H9 (cell line): ENCODE data around the gene IGIP. TPM values are rescaled to one million over a fixed set of nuclear protein-coding genes. Genes with fewer than 3 reads are reported as not detected.
A peak's percentile ranks its signal among the peaks of the same experiment; 100 is the strongest.

ENCODE experiments used
- DNase-seq: peaks from one replicate; pipeline ENCODE4 v3.0.0-alpha.2; 2017
- H2AFZ ChIP-seq: one replicate; pipeline ENCODE4 v1.6.1; 2013; ENCODE audit warnings: mild to moderate bottlenecking, low read length, control low read depth, moderate library complexity
- H2AK5ac ChIP-seq: 2 replicates; pipeline ENCODE4 v1.6.1; 2013; ENCODE audit warnings: low read length, control low read depth, mixed read lengths; ENCODE audit not compliant: insufficient read length
- H2BK120ac ChIP-seq: one replicate; pipeline ENCODE4 v1.6.1; 2013; ENCODE audit warnings: low read depth, mild to moderate bottlenecking, low read length, control low read depth, inconsistent platforms; ENCODE audit not compliant: poor library complexity, severe bottlenecking
- H2BK12ac ChIP-seq: 2 replicates; pipeline ENCODE4 v1.6.1; 2013; ENCODE audit warnings: low read length, control low read depth, mixed read lengths, low read depth; ENCODE audit not compliant: insufficient read length
- H2BK15ac ChIP-seq: 2 replicates; pipeline ENCODE4 v1.6.1; 2013; ENCODE audit warnings: low read depth, low read length, control low read depth
- H2BK20ac ChIP-seq: one replicate; pipeline ENCODE4 v1.6.1; 2013; ENCODE audit warnings: low read depth, mild to moderate bottlenecking, low read length, control low read depth, inconsistent platforms; ENCODE audit not compliant: poor library complexity, severe bottlenecking
- H2BK5ac ChIP-seq: 2 replicates; pipeline ENCODE4 v1.6.1; 2013; ENCODE audit warnings: low read length, control low read depth, mixed read lengths; ENCODE audit not compliant: insufficient read length
- H3K14ac ChIP-seq: 2 replicates; pipeline ENCODE4 v1.6.1; 2013; ENCODE audit warnings: low read length, control low read depth; ENCODE audit not compliant: insufficient read depth
- H3K18ac ChIP-seq: 2 replicates; pipeline ENCODE4 v1.6.1; 2013; ENCODE audit warnings: low read depth, mild to moderate bottlenecking, mixed read lengths, low read length, control low read depth; ENCODE audit not compliant: insufficient read length
- H3K23ac ChIP-seq: 2 replicates; pipeline ENCODE4 v1.6.1; 2013; ENCODE audit warnings: low read length, control low read depth, mixed read lengths, low read depth; ENCODE audit not compliant: insufficient read length
- H3K23me2 ChIP-seq: 2 replicates; pipeline ENCODE4 v1.6.1; 2013; ENCODE audit warnings: low read depth, mild to moderate bottlenecking, mixed read lengths, low read length, control low read depth; ENCODE audit not compliant: insufficient read length, poor library complexity, severe bottlenecking
- H3K27ac ChIP-seq: 2 replicates; pipeline ENCODE4 v1.5.1; 2013; ENCODE audit warnings: low read length, control low read depth, mixed read lengths, low read depth; ENCODE audit not compliant: insufficient read length
- H3K27me3 ChIP-seq: 2 replicates; pipeline ENCODE4 v1.6.1; 2013; ENCODE audit warnings: low read length, control low read depth, inconsistent platforms; ENCODE audit not compliant: insufficient read depth
- H3K4ac ChIP-seq: 2 replicates; pipeline ENCODE4 v1.6.1; 2013; ENCODE audit warnings: low read depth, mild to moderate bottlenecking, control low read depth, inconsistent platforms, low read length, moderate library complexity
- H3K4me1 ChIP-seq: 2 replicates; pipeline ENCODE4 v1.6.1; 2013; ENCODE audit warnings: low read length, control low read depth, inconsistent platforms; ENCODE audit not compliant: insufficient read depth
- H3K4me2 ChIP-seq: 2 replicates; pipeline ENCODE4 v1.6.1; 2013; ENCODE audit warnings: low read length, control low read depth, mixed read lengths; ENCODE audit not compliant: insufficient read length, insufficient read depth
- H3K56ac ChIP-seq: 2 replicates; pipeline ENCODE4 v1.6.1; 2013; ENCODE audit warnings: low read depth, mild to moderate bottlenecking, mixed read lengths, low read length, control low read depth; ENCODE audit not compliant: insufficient read length
- H3K79me1 ChIP-seq: 2 replicates; pipeline ENCODE4 v1.6.1; 2013; ENCODE audit warnings: low read depth, mild to moderate bottlenecking, moderate library complexity, low read length, control low read depth, inconsistent platforms; ENCODE audit not compliant: insufficient read depth, poor library complexity, severe bottlenecking
- H3K79me2 ChIP-seq: 2 replicates; pipeline ENCODE4 v1.6.1; 2013; ENCODE audit warnings: low read length, control low read depth, inconsistent platforms; ENCODE audit not compliant: insufficient read depth
- H3K9ac ChIP-seq: 2 replicates; pipeline ENCODE4 v1.6.1; 2013; ENCODE audit warnings: low read length, control low read depth, mixed read lengths; ENCODE audit not compliant: insufficient read length; ENCODE audit errors: extremely low read depth
- H3K9me3 ChIP-seq: one replicate; pipeline ENCODE4 v1.6.1; 2013; ENCODE audit warnings: low read depth, low read length, inconsistent platforms; ENCODE audit not compliant: control insufficient read depth
- H3T11ph ChIP-seq: one replicate; pipeline ENCODE4 v1.6.1; 2013; ENCODE audit warnings: mild to moderate bottlenecking, low read length, control low read depth, inconsistent platforms
- H4K20me1 ChIP-seq: one replicate; pipeline ENCODE4 v1.6.1; 2013; ENCODE audit not compliant: control insufficient read depth, insufficient read length, insufficient read depth
- H4K5ac ChIP-seq: 2 replicates; pipeline ENCODE4 v1.6.1; 2013; ENCODE audit warnings: low read depth, mild to moderate bottlenecking, mixed read lengths, low read length, control low read depth; ENCODE audit not compliant: insufficient read length
- H4K8ac ChIP-seq: replicated peaks from 2 replicates; pipeline ENCODE4 v1.6.1; 2013; ENCODE audit warnings: low read length, control low read depth, mixed read lengths, low read depth; ENCODE audit not compliant: insufficient read length
- H4K91ac ChIP-seq: 2 replicates; pipeline ENCODE4 v1.6.1; 2013; ENCODE audit warnings: low read depth, mild to moderate bottlenecking, moderate library complexity, mixed read lengths, low read length, control low read depth; ENCODE audit not compliant: insufficient read length
- H3K27ac Mint-ChIP-seq, 3 experiments: 2 replicates in 2 of 3; 3 replicates in 1 of 3; pipeline ENCODE4 v1.8.0; 2020 to 2021; ENCODE audit warnings: mixed read lengths in 3 of 3, mild to moderate bottlenecking in 1 of 3, moderate library complexity in 1 of 3
- H3K27me3 Mint-ChIP-seq: 2 replicates; pipeline ENCODE4 v1.8.0; 2021; ENCODE audit warnings: low read depth, mild to moderate bottlenecking, moderate library complexity, mixed read lengths
- H3K36me3 Mint-ChIP-seq, 3 experiments: 2 replicates in 2 of 3; 3 replicates in 1 of 3; pipeline ENCODE4 v1.8.0; 2020 to 2021; ENCODE audit warnings: low read depth in 3 of 3, mixed read lengths in 3 of 3; ENCODE audit not compliant: insufficient read depth in 1 of 3
- H3K4me1 Mint-ChIP-seq, 2 experiments: 2 replicates each; pipeline ENCODE4 v1.8.0; 2020; ENCODE audit warnings: mixed read lengths in 2 of 2
- H3K4me3 Mint-ChIP-seq, 2 experiments: 2 replicates in 1 of 2; 3 replicates in 1 of 2; pipeline ENCODE4 v1.8.0; 2020 to 2021; ENCODE audit warnings: mild to moderate bottlenecking in 2 of 2, mixed read lengths in 2 of 2, moderate library complexity in 1 of 2
- H3K9me3 Mint-ChIP-seq, 2 experiments: 2 replicates in 1 of 2; 3 replicates in 1 of 2; pipeline ENCODE4 v1.8.0; 2020; ENCODE audit warnings: mild to moderate bottlenecking in 2 of 2, mixed read lengths in 2 of 2, moderate library complexity in 1 of 2
- WGBS: extraction: QIAGEN DNeasy Blood & Tissue Kit; methylation state at CpG from one replicate; pipeline ENCODE4 v1.1.7; 2013; ENCODE audit warnings: missing lambda C conversion rate, low lambda C conversion rate, mixed read lengths; ENCODE audit not compliant: insufficient read length; ENCODE audit errors: extremely low coverage; 5-methylcytosine and 5-hydroxymethylcytosine counted together
- total RNA-seq: library from RNA; stranded (reverse); gene quantifications from 2 replicates; pipeline ENCODE4 v1.2.1, GENCODE V29; 2021
- TF ChIP-seq, protein P1 (sequence below): fragments of 200-600 bp; sonication (generic); conservative IDR thresholded peaks from 3 replicates; pipeline ENCODE4 v1.8.0; 2021; ENCODE audit warnings: antibody characterized with exemption, mild to moderate bottlenecking

The IGIP gene
- total RNA-seq, 1 experiment from 2014 or later: 0.52 TPM

DNA sequence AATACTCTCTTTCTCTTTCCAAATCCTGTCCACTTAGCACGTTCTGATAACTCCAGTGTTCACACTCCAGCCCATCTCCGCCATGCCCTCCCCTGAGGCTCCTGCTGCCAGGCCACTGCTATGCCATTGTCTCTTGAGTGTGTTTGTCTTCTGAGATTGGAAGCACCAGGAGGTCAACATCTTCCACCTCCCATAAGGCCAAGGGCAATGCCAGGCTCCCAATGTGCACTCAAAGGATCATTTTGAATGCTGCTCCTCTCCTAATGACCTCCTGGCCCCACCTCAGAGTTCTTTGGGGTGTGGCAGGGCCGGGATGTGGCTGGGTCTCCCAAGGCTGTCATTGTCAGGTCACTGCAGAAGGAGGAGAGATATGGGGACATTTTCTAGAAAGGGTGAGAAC, 19.5 kb downstream of the IGIP start:
- no peaks in the 10 kb centered on the region for H3K36me3 Mint-ChIP-seq
- Histone ChIP-seq H2AFZ (no peak overlapping the region), H2AK5ac (no peak overlapping the region), H3K23me2 (peaks cover 8% of the 10 kb centered on the region), H3K79me2 (no peaks in the 10 kb centered on the region), H3K23ac (no peak overlapping the region), H3K27ac (no peak overlapping the region), H2BK20ac (no peak overlapping the region), H3K4me2 (peak overlapping the region; percentile 65), H3K27me3 (peaks cover 27% of the 10 kb centered on the region), H2BK12ac (no peak overlapping the region), H2BK5ac (no peak overlapping the region), H4K5ac (no peak overlapping the region), H3K4ac (no peak overlapping the region), H2BK120ac (no peak overlapping the region), H4K91ac (no peak overlapping the region), H3T11ph (no peak overlapping the region), H3K79me1 (no peaks in the 10 kb centered on the region), H3K9me3 (no peaks in the 10 kb centered on the region), H4K20me1 (no peaks in the 10 kb centered on the region), H3K9ac (no peak overlapping the region), H3K14ac (no peak overlapping the region), H3K4me1 (no peaks in the 10 kb centered on the region), H3K56ac (no peak overlapping the region), H2BK15ac (no peak overlapping the region), H3K18ac (no peak overlapping the region), H4K8ac (no peak overlapping the region)
- peaks cover 18 to 20% of the 10 kb centered on the region in 2 experiments for H3K4me1 Mint-ChIP-seq
- H3K9me3 Mint-ChIP-seq: no peaks in the 10 kb centered on the region; a peak in 1 of 5 replicates
- TF ChIP-seq, protein P1, sequence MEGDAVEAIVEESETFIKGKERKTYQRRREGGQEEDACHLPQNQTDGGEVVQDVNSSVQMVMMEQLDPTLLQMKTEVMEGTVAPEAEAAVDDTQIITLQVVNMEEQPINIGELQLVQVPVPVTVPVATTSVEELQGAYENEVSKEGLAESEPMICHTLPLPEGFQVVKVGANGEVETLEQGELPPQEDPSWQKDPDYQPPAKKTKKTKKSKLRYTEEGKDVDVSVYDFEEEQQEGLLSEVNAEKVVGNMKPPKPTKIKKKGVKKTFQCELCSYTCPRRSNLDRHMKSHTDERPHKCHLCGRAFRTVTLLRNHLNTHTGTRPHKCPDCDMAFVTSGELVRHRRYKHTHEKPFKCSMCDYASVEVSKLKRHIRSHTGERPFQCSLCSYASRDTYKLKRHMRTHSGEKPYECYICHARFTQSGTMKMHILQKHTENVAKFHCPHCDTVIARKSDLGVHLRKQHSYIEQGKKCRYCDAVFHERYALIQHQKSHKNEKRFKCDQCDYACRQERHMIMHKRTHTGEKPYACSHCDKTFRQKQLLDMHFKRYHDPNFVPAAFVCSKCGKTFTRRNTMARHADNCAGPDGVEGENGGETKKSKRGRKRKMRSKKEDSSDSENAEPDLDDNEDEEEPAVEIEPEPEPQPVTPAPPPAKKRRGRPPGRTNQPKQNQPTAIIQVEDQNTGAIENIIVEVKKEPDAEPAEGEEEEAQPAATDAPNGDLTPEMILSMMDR: no peak
- H3K27ac Mint-ChIP-seq: no peak overlapping the region
- DNase-seq: no peak
- no CpG with 5 or more reads among the region's 3 CpGs for WGBS
- peaks cover 53% of the 10 kb centered on the region for H3K27me3 Mint-ChIP-seq
- peak overlapping the region; percentile 41 to 75; a peak in 4 of 5 replicates for H3K4me3 Mint-ChIP-seq
